AG04450 (cell line): ENCODE data around the gene SLC25A41. TPM values are rescaled to one million over a fixed set of nuclear protein-coding genes. Genes with fewer than 3 reads are reported as not detected.
"Not testable (repeated sequence)": the region's sequence is repeated elsewhere in the genome, so short reads cannot be mapped to it uniquely, and the experiment has no call there.

ENCODE experiments used
- CTCF ChIA-PET: fragments of 300-600, 350-600 bp; formaldehyde crosslinking; extraction: SDS; loops from one replicate; lab custom pipeline; 2022; ENCODE audit warnings: antibody characterized with exemption, inconsistent platforms; lab: Charles Lee
- POLR2A ChIA-PET: fragments of 350-600 bp; formaldehyde crosslinking; extraction: SDS; loops from one replicate; lab custom pipeline; 2021; ENCODE audit warnings: antibody characterized with exemption, inconsistent platforms; lab: Yijun Ruan, JAX
- DNase-seq: peaks from one replicate; pipeline ENCODE4 v3.0.0-alpha.2; 2011; ENCODE audit warnings: low read depth, low spot score
- H3K27ac ChIP-seq: one replicate; pipeline ENCODE4 v1.5.1; 2012; ENCODE audit warnings: low read depth, low read length, control low read depth
- H3K27me3 ChIP-seq: one replicate; pipeline ENCODE4 v1.6.0; 2012; ENCODE audit warnings: low read length; ENCODE audit not compliant: control insufficient read depth, insufficient read depth
- H3K4me3 ChIP-seq: 2 replicates; pipeline ENCODE4 v1.5.1; 2011; ENCODE audit warnings: mild to moderate bottlenecking, low read depth, low read length, control low read depth
- H3K9me3 ChIP-seq: 2 replicates; pipeline ENCODE4 v1.5.1; 2012; ENCODE audit warnings: low read length; ENCODE audit not compliant: control insufficient read depth, insufficient read depth
- polyA plus RNA-seq: library from polyadenylated mRNA; depleted of rRNA; stranded (reverse); fragments of >200 nt; gene quantifications from 2 replicates; pipeline ENCODE4 v1.2.3, GENCODE V29; 2011
- TF ChIP-seq, protein P1 (sequence below): IDR thresholded peaks from 2 replicates; pipeline ENCODE4 v1.5.1; 2011; ENCODE audit warnings: low read depth, low read length, control low read depth, inconsistent platforms

Gene SLC25A41
- polyA plus RNA-seq, 1 experiment: not detected

DNA sequence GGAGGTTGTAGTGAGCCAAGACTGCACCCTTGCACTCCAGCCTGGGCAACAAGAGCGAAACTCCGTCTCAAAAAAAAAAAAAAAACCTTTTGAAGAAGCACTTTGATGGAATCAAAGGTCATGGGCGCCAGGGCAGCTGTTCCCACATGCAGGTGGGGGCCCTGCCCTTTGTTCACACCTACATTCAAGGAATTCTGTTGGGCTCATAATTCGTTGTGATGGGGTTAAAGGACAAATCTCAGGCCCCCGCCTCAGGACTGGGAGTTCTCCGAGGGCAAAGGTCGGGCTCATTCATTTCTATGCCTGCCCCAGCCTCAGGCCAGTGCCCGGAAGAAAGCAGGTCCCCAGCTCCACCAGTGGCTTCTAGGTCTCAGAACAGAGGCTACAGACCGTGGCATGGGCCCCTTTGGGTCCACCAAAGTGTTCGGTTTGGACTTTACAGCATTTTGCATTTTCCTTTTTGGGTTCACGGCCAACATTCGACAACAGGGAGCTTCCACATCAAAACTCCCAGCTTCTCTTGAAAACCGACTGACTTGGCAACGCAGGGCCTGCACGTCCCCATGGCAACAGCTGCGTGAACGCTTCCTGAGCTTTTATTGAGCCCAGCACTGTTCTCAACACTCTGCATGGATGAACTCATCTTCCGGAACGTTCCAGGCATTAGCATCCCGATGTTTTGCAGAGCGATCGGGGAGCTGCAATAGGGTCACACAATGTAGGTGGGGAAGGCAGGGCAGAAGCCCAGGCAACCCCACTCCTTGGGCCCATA, 30.5 kb downstream of the SLC25A41 start:
- Histone ChIP-seq H3K27ac (no peak overlapping the region), H3K27me3 (no peaks in the 10 kb centered on the region), H3K9me3 (no peaks in the 10 kb centered on the region), H3K4me3 (no peak overlapping the region)
- TF ChIP-seq, protein P1, sequence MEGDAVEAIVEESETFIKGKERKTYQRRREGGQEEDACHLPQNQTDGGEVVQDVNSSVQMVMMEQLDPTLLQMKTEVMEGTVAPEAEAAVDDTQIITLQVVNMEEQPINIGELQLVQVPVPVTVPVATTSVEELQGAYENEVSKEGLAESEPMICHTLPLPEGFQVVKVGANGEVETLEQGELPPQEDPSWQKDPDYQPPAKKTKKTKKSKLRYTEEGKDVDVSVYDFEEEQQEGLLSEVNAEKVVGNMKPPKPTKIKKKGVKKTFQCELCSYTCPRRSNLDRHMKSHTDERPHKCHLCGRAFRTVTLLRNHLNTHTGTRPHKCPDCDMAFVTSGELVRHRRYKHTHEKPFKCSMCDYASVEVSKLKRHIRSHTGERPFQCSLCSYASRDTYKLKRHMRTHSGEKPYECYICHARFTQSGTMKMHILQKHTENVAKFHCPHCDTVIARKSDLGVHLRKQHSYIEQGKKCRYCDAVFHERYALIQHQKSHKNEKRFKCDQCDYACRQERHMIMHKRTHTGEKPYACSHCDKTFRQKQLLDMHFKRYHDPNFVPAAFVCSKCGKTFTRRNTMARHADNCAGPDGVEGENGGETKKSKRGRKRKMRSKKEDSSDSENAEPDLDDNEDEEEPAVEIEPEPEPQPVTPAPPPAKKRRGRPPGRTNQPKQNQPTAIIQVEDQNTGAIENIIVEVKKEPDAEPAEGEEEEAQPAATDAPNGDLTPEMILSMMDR: no peak
- peak; percentile 45 for DNase-seq
- ChIA-PET POLR2A (interaction anchor here (0.6 to 1.1 kb wide), 4 partner anchors 15 to 261 kb away, joined by 3 to 6 read pairs (median 5); partner anchors contain the start of gene KHSRP), CTCF (no interaction called here)

DNA sequence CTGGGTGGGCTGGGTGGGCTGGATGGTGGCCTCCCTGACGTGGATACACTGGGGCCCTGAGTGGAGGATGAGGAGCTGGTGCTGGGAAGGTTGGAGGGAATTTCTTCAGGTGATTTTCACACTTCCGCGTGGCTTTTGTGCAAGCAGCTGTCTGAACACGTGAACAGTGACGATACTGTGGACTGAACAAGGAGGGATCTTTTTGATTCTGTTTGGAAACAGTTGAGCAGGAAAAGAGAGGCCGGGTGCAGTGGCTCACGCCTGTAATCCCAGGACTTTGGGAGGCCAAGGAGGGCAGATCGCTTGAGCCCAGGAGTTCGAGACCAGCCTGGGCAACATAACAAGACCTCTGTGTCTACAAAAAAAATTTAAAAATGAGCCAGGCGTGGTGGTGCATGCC, 31.5 kb downstream of the SLC25A41 start:
- CTCF ChIA-PET: no interaction called here
- H3K27me3 ChIP-seq: no peaks in the 10 kb centered on the region

DNA sequence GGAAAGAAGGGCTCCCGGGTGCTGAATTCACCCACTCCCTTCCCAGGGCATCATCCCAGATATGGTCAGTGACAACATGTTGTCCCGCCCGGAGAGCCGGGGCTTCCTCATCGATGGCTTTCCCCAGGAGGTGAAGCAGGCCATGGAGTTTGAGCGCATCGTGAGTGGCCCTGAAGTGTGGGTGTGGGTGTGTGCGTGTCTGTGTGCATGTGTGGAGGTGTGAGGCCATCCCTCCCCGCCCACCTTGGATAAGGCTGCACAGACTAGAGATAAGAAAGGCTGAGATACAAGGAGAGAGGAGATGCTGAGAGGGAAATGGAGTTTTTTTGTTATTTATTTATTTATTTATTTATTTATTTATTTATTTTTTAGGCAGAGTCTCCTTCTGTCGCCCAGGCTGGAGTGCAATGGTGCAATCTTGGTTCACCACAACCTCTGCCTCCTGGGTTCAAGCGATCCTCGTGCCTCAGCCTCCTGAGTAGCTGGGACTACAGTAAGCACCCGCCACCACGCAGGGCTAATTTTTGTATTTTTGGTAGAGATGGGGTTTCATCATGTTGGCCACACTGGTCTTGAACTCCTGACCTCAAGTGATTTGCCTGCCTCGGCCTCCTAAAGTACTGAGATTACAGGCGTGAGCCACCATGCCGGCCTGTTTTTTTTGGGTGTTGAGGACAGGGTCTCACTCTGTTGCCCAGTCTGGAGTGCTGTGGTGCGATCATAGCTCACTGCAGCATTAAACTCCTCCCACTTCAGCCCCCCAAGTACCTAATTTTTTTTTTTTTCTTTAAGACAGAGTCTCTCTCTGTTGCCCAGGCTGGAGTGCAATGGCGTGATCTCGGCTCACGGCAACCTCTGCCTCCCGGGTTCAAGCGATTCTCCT, 33.3 kb downstream of the SLC25A41 start:
- H3K27me3 ChIP-seq, H3K4me3 ChIP-seq, CTCF ChIA-PET, H3K9me3 ChIP-seq, H3K27ac ChIP-seq, POLR2A ChIA-PET, DNase-seq: not testable (repeated sequence)

More for the DNA sequence above, 31.5 kb downstream of the SLC25A41 start:
- Histone ChIP-seq H3K9me3 (no peaks in the 10 kb centered on the region), H3K4me3 (no peak overlapping the region), H3K27ac (no peak overlapping the region)
- POLR2A ChIA-PET: no interaction called here
- TF ChIP-seq, protein P1: no peak
- no peak for DNase-seq

DNA sequence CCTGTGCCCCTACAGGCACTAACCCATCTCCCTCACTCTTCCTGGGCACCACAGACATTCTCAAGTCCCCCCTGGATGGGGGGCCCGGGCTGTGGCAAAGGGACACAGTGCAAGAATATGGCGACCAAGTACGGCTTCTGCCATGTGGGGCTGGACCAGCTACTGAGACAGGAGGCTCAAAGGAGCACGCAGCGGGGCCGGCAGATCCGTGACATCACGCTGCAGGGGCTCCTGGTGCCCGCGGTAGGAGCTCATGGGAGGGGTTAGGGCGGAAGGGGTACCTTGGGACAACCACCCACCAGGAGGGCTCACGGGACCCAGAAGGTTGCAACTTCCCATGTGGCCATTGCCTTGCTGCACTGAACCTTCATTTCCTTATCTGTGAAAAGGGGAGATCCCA, 37.3 kb downstream of the SLC25A41 start:
- Histone ChIP-seq H3K9me3 (peaks cover 3% of the 10 kb centered on the region; the same call in 1 of the 2 replicates), H3K27ac (no peak overlapping the region), H3K27me3 (no peaks in the 10 kb centered on the region), H3K4me3 (no peak overlapping the region)
- TF ChIP-seq, protein P1: no peak
- no peak for DNase-seq
- CTCF ChIA-PET: no interaction called here
- POLR2A ChIA-PET: no interaction called here

DNA sequence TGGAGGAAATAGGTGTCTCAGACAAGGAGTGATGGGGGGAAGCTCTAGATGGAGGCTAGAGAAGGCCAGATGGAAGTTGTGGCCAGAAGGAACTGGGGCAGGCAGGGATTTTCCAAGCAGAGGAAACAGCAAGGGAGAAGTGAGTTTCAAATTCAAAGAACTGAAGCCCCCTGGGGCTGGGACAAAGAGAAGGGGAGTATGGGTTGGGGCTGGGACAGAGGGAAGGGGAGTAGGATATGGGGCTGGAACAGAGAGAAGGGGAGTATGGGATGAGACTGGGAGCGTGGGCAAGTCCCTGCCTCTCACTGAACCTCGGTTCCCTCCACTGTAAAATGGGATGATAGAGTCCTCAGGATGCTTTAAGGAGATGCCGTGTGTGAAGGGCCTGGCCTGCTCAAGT, 38.7 kb downstream of the SLC25A41 start:
- TF ChIP-seq, protein P1: no peak
- POLR2A ChIA-PET: no interaction called here
- CTCF ChIA-PET: no interaction called here
- Histone ChIP-seq H3K27me3 (no peaks in the 10 kb centered on the region), H3K4me3 (no peak overlapping the region), H3K9me3 (peaks cover 3% of the 10 kb centered on the region; the same call in 1 of the 2 replicates), H3K27ac (no peak overlapping the region)
- no peak for DNase-seq
